Pancreas (tissue), 10 donors: ENCODE measurements around the gene DEF6. TPM values are rescaled to one million over a fixed set of nuclear protein-coding genes. Genes with fewer than 3 reads are reported as not detected.

Experiments
- ATAC-seq, 4 donors: fragments of 200-7000 bp; cut with Tn5 transposase; one replicate each; pipeline versions ENCODE4 v1.8.0 to v1.9.1; 2020; ENCODE audit warnings: mild to moderate bottlenecking in 4 of 4, moderate library complexity in 4 of 4
- DNase-seq, 6 donors: peaks; one replicate each; pipeline ENCODE4 v3.0.0-alpha.2; 2020
- FAIRE-seq: peaks from 2 replicates; lab custom pipeline; 2012; peaks lifted over from hg19 to GRCh38; lab: Jason Lieb, UNC
- H3K27ac ChIP-seq, 4 donors: fragments of 200-600 bp; sonication (generic); 1 replicate in 3 of 4; 2 replicates in 1 of 4; pipeline versions ENCODE4 v1.5.0 to v1.8.0; 2020
- H3K27me3 ChIP-seq, 4 donors: fragments of 200-600 bp; one replicate each; pipeline ENCODE4 v1.8.0; 2021
- H3K36me3 ChIP-seq, 3 donors: fragments of 200-600 bp; sonication (generic) in 1 of 3; one replicate each; pipeline versions ENCODE4 v1.5.0 to v1.8.0; 2020 to 2021
- H3K4me1 ChIP-seq, 3 donors: fragments of 200-600 bp; one replicate each; pipeline ENCODE4 v1.8.0; 2021
- H3K4me3 ChIP-seq, 4 donors: fragments of 200-600 bp; sonication (generic) in 2 of 4; one replicate each; pipeline versions ENCODE4 v1.5.0 to v1.8.0; 2020 to 2021
- H3K9me3 ChIP-seq, 4 donors: fragments of 200-600 bp; one replicate each; pipeline ENCODE4 v1.8.0; 2021
- WGBS, 2 donors: extraction: QIAGEN DNeasy Blood & Tissue Kit; methylation state at CpG; one replicate each; pipeline ENCODE4 v1.1.7; 2013; 5-methylcytosine and 5-hydroxymethylcytosine counted together
- intact Hi-C, 3 donors: fragments of 100-400 bp; cut with DNase I; formaldehyde crosslinking; loops; one replicate each; pipeline versions ENCODE4 v1.11.1 to v1.14.2; 2022
- polyA plus RNA-seq, 2 donors: library from polyadenylated mRNA; stranded (reverse); fragments of 200-250 nt; gene quantifications; one replicate each; pipeline ENCODE4 v1.2.3, GENCODE V29; 2013
- total RNA-seq, 6 donors: library from RNA; stranded (reverse); fragmentation: NEBNext Ultra II Directional in 4 of 6; extraction: Animal tissue kit (Norgen Biotek cat#: 25700) in 4 of 6; gene quantifications; one replicate each; pipeline versions ENCODE4 v1.2.1 to v1.2.4, GENCODE V29; 2021 to 2023
- TF ChIP-seq, protein P1 (sequence below), 4 donors: fragments of 200-600 bp; sonication (generic) in 3 of 4; IDR thresholded peaks; one replicate each; pipeline versions ENCODE4 v1.5.0 to v1.8.0; 2021; ENCODE audit warnings: antibody characterized with exemption in 4 of 4
- donor health status: healthy with polysubstance abuse.
- donor health status: DM: no; HTN: no; CAD: no; lungs with moderate emphysema.
- donor health status: DM: no; HTN: no; CAD: no.
- donor health status: control.
- donor health status: control.
- donor health status: Bipolar disorder and iron deficiency.
- donor health status: DM: yes; HTN: yes; CAD: no.
- donor health status: DM: no; HTN: no; CAD: no.
- donor health status: DM: no; HTN: no; CAD: no.
- donor health status: DM: yes; HTN: yes; CAD: no.

The DEF6 gene
- total and polyA plus RNA-seq, 8 donors: 9.4 to 40.6 (median 13.6) TPM

DNA sequence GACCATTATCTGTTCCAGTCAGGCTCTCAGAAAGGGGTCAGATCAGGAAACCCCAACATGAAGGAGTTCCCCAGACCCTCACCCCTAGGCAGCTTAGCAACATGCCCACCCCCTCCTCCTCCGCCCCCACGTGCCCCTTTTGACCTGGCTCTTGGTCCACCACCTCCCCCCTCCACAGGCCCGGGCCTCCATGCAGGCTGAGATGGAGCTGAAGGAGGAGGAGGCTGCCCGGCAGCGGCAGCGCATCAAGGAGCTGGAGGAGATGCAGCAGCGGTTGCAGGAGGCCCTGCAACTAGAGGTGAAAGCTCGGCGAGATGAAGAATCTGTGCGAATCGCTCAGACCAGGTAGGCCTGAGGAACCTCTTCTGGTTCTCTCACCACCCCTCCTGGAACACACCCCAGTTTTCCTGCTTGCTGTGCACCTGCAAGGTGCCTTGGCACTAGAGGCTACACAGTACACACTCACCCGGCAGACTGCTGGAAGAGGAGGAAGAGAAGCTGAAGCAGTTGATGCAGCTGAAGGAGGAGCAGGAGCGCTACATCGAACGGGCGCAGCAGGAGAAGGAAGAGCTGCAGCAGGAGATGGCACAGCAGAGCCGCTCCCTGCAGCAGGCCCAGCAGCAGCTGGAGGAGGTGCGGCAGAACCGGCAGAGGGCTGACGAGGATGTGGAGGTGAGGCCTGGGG is 21.9 kb downstream of the DEF6 start:
- no peaks in the 10 kb centered on the region for H3K36me3 ChIP-seq
- 90 to 91% methylated on average over 20 of the region's 20 CpGs for WGBS, 2 donors
- TF ChIP-seq, protein P1, sequence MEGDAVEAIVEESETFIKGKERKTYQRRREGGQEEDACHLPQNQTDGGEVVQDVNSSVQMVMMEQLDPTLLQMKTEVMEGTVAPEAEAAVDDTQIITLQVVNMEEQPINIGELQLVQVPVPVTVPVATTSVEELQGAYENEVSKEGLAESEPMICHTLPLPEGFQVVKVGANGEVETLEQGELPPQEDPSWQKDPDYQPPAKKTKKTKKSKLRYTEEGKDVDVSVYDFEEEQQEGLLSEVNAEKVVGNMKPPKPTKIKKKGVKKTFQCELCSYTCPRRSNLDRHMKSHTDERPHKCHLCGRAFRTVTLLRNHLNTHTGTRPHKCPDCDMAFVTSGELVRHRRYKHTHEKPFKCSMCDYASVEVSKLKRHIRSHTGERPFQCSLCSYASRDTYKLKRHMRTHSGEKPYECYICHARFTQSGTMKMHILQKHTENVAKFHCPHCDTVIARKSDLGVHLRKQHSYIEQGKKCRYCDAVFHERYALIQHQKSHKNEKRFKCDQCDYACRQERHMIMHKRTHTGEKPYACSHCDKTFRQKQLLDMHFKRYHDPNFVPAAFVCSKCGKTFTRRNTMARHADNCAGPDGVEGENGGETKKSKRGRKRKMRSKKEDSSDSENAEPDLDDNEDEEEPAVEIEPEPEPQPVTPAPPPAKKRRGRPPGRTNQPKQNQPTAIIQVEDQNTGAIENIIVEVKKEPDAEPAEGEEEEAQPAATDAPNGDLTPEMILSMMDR (IDR thresholded peaks at IDR 0.05): no peak
- intact Hi-C loops: no loop called here
- H3K4me3 ChIP-seq: no peak overlapping the region
- peak in 1 of 6 donors; percentile 58 for DNase-seq
- no peak overlapping the region for H3K27ac ChIP-seq
- peaks cover 3 to 7% (median 4%) of the 10 kb centered on the region in 3 donors for H3K4me1 ChIP-seq
- H3K27me3 ChIP-seq: no peaks in the 10 kb centered on the region
- ATAC-seq: no peak
- H3K9me3 ChIP-seq: no peaks in the 10 kb centered on the region
- FAIRE-seq: no peak

DNA sequence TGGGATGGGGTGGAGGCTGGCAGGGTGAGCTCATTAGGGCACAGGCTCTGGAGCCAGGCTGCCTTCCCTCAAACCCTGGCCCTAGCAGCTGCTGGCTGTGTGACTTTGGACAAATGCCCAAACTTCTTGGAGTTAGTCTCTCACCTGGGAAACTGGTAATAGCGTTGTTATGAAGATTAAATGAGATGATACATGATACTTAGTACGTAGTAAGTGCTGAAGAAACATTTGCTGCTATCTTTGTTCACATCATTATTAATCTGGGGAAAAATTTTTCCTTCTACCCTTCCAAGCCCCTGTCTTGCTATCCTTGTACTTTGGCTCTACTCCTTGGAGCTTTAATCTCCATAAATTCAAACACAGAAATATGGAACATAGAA is 22.4 kb downstream of the DEF6 start:
- intact Hi-C loops: no loop called here
- Histone ChIP-seq H3K9me3 (no peaks in the 10 kb centered on the region), H3K27ac (no peak overlapping the region), H3K4me3 (no peak overlapping the region), H3K36me3 (no peaks in the 10 kb centered on the region), H3K4me1 (peaks cover 3 to 7% (median 4%) of the 10 kb centered on the region in 3 donors), H3K27me3 (no peaks in the 10 kb centered on the region)
- no peak for DNase-seq
- no peak for ATAC-seq
- WGBS, 2 donors: 83 to 88% methylated on average over 2 of the region's 2 CpGs
- FAIRE-seq: no peak
- TF ChIP-seq, protein P1 (IDR thresholded peaks at IDR 0.05): no peak

DNA sequence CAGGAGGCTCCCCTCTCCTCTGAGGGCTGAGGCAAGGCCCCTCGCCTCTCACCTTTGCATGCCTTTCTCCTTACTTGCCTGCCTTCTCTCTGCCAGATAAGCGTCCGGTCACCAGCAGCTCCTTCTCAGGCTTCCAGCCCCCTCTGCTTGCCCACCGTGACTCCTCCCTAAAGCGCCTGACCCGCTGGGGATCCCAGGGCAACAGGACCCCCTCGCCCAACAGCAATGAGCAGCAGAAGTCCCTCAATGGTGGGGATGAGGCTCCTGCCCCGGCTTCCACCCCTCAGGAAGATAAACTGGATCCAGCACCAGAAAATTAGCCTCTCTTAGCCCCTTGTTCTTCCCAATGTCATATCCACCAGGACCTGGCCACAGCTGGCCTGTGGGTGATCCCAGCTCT is 23.5 kb downstream of the DEF6 start:
- no peak overlapping the region for H3K27ac ChIP-seq
- DNase-seq (no peak), ATAC-seq (no peak), FAIRE-seq (no peak)
- no peaks in the 10 kb centered on the region for H3K9me3 ChIP-seq
- H3K4me1 ChIP-seq: peaks cover 3 to 7% (median 4%) of the 10 kb centered on the region in 3 donors
- WGBS, 2 donors: 91 to 98% methylated on average over 8 of the region's 8 CpGs
- no peaks in the 10 kb centered on the region for H3K36me3 ChIP-seq
- intact Hi-C loops: no loop called here
- no peak overlapping the region for H3K4me3 ChIP-seq
- no peaks in the 10 kb centered on the region for H3K27me3 ChIP-seq
- TF ChIP-seq, protein P1 (IDR thresholded peaks at IDR 0.05): no peak

DNA sequence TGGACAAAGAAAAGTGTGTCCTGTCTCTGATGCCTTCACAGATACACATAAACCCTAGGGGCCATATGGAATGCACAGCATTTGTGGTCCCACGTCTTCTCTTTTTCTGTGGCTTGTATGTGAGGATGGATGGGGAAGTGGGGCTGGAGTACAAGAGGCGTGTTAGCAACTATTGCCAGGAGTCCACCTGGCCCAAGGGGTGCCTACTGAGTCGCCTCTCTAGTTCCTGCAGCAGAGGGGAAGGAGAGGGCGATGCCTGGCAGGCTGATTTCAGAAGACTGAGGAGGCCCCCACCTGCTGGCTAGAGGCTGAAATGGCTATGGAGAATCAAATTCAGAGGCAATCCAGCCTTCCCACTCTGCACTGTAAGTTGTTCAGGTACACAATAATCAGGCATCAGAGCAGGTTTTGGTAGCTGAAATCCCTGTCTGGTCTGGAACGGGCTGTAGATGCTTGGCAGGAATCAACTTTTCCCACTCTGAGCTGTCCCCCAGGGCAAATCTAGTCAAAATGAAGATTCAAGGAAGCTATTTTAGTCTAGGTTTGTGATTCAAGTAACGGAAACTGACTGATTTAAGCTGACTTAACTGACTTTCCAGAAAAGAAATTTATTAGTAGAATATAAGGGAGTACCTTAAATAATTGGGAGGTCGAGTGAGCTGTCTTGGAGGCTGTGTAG is 29.9 kb downstream of the DEF6 start:
- H3K4me3 ChIP-seq: no peak overlapping the region

More for the DNA sequence above, 29.9 kb downstream of the DEF6 start:
- Histone ChIP-seq H3K9me3 (no peaks in the 10 kb centered on the region), H3K27ac (no peak overlapping the region), H3K36me3 (no peaks in the 10 kb centered on the region), H3K27me3 (no peaks in the 10 kb centered on the region), H3K4me1 (no peaks in the 10 kb centered on the region)
- ATAC-seq (peak; percentile 80 to 99 (median 94)), DNase-seq (peak in 4 of 6 donors; percentile 37 to 60 (median 48)), FAIRE-seq (no peak)
- WGBS, 2 donors: 42 to 48% methylated on average over 7 of the region's 7 CpGs
- intact Hi-C loops: no loop called here
- TF ChIP-seq, protein P1 (IDR thresholded peaks at IDR 0.05): peak in 2 of 4 donors; percentile 33 to 36
